SKM-1 treated with dmso at 0.1 percent for 144 hours (cell line): ENCODE measurements around the gene SYTL3.
A peak's percentile ranks its signal among the peaks of the same experiment; 100 is the strongest.
"Not testable (repeated sequence)": the region's sequence is repeated elsewhere in the genome, so short reads cannot be mapped to it uniquely, and the experiment has no call there.

ENCODE experiments used
- DNase-seq: peaks from one replicate; lab custom pipeline; 2025; ENCODE audit not compliant: unreplicated experiment; lab: John Stamatoyannopoulos, UW

SYTL3 gene

DNA sequence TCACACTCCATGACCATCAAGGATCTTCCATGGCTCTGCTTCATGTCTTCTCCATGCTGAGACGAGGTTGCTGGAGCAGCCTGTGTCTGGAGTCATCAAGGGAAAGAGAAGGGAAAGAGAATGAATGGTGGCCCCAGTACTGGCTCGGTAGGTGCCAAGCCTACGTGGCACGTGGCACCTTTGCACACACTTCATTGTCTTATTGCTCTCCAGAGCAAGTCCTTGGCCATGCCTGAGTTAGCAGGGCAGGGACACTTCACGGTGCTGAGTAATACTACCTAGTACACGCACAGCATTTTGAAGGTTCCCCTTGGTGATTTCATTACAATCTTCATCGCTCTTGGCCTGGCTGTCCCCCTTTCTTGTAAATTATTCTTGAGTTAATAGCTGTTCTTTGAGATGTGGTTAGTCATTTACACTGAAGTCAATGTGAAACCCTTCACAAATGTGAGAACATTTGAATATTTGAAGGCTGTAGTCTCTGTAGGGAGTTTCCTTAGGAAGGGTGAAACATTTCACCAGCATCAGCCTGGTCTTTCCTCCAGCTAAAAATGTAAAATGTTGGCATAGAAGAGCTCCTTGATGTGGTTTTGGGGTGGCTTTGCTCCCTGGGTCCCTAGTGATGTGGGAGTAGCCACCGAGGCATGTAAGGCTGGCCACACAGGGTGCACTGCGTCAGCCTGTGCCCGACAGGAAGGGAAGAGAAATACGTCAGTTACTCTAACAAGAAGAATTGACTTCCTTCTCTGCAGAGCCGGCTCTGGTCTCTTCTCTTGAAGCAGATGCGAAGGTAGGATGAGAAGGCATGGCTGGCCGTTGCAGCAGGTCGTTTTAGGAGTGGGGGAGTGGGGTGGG is at the start of gene SYTL3:
TSS of gene SYTL3 (plus strand) at position 766 of the 855 bp plus-strand sequence. CDS start 13,215 bp downstream, outside the sequence.
- peak; percentile 64 for DNase-seq

DNA sequence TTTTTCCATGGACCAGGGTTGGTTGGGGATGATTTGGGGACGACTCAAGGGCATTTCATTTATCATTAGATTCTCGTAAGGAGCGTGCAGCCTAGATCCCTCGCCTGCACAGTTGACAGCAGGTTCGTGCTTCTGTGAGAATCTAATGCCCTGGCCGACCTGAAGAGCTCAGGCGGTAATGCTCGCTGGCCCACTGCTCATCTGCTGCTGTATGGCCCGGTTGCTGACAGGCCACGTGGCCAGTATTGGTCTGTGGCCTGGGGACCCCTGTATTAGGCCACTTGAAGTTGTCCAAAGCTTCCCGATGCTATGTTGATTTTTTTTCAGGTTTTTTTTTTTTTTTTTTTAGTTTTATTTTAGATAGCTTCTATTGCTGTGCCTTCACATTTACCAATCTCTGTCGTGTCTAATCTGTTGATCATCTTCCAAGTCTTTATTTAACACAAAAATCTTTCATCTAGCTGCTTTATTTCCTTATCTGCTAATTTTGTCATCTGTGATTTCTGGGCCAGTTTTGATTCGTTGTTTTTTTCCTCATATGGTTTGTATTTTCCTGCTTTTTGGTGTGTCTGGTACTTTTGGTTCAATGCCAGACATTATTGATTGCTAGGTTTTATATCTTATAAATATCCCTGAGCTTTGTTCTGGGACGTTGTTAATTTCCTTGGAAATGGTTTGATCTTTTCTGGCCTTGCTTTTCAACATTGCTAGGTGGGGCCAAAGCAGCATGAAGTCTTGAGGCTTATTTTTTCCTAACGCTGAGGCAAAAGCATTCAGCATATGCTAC is 46.4 kb upstream of the SYTL3 start:
- DNase-seq = no peak

DNA sequence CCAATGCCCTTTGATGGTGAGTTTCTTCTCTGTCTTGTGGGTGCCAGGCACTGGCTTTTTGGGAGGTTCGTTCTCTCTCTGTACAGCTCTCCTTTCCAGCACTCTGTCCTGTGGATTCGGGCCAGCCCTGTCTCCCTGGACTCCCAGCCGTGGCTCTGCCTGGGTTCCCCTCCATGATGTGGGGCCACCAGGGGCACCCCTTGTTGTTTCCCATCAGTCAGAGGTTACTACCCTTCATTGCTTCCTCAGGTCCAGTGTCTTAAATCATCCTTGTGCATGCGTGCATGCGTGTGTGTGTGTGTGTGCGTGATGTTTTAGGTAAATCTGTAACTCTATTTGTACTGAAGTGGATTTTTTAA is 45.8 kb upstream of the SYTL3 start:
- DNase-seq = no peak

GRCh38 chr6:158605266-158605878 is 44.5 kb upstream of the SYTL3 start:
- DNase-seq = peak; percentile 17

- not testable (repeated sequence) for DNase-seq
Measured at GRCh38 chr6:158606011-158606410, 43.8 kb upstream of the SYTL3 start.

GRCh38 chr6:158606935-158607334 is 42.9 kb upstream of the SYTL3 start:
- DNase-seq = no peak

- no peak for DNase-seq
Measured at GRCh38 chr6:158607411-158608170, 42.3 kb upstream of the SYTL3 start.

- no peak for DNase-seq
Measured at GRCh38 chr6:158608221-158608620, 41.6 kb upstream of the SYTL3 start.

DNA sequence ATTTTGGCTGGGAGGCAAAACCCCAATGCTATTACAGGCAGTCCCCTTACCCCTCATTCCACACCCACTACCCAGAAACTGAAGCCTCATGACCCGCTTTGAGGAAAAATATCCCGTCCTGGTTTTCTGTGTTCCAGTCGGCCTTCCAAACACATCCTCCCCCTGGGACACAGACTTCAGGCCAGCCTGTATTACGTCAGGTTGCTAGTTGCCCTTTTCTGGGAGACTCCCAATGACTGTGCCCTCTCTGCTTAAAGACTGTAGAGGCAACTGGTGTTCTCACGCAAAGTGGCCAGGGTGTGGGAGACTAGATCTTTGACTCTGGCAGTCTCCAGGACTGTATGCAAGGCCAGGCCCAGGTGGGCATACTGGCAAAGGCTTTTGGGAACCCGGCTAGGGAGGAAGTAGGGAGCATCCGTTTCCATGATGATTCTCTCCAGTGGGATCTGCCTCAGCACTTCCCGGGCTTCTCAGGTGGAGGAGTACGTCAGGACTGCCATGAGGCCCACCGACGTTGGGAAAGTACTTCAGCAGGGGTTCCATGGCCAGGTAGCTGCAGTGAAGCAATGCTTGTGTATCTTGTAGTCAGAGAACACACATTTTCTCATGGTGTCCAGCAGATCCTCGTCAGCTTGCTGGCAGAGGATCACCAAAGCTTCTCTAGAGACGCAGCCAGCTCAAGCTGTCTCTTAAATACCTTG is 40.2 kb upstream of the SYTL3 start:
- DNase-seq = no peak

GRCh38 chr6:158610319-158610968 is 39.4 kb upstream of the SYTL3 start:
- DNase-seq = no peak

GRCh38 chr6:158611039-158611438 is 38.8 kb upstream of the SYTL3 start:
- no peak for DNase-seq

DNA sequence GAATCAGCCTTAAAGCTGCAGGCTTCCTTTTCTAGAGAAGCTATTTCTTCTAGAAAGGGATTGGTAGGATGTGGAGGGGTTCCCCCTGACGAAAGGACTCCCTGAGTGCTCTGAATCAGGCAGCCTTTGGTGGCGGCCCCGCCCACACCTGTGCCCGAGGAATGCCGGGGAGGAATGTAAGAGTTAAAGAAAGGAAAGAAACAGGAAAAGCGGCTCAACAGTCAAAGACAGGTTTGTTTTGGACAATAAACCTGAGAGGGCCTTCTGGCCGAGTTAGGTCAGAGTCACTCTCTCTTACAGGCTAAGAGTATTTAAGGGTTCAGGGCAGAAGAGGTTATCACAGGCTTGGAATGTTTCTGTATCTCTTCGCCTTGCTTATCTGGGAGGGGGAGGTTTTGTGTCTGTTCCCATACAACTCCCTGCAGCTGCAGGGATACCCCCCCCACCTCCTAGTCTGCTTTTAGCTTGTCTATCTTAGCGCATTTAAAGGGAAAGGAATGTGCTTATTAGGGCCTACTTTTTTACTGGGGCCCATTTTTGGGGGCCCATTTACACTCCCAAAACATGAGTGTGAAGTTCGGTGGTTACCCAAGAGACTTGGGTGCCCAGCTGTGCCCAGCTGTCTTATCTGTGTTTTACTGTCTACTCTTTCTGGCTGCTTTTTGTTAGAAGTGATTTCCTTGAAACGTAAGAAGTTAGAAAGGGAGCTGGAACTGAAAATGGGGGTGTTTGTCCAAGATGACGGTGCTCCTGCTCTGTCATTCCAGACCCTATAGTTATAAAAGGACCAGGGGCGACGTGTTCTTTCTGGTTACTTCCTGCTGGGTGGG is 38.1 kb upstream of the SYTL3 start:
- DNase-seq = no peak

DNA sequence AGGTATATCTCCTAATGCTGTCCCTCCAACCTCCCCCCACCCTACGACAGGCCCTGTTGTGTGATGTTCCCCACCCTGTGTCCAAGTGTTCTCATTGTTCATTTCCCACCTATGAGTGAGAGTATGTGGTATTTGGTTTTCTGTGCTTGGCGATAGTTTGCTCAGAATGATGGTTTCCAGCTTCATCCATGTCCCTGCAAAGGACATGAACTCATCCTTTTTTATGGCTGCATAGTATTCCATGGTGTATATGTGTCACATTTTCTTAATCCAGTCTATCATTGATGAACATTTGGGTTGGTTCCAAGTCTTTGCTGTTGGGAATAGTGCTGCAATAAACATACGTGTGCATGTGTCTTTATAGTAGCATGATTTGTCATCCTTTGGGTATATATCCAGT is 35.2 kb upstream of the SYTL3 start:
- not testable (repeated sequence) for DNase-seq

DNA sequence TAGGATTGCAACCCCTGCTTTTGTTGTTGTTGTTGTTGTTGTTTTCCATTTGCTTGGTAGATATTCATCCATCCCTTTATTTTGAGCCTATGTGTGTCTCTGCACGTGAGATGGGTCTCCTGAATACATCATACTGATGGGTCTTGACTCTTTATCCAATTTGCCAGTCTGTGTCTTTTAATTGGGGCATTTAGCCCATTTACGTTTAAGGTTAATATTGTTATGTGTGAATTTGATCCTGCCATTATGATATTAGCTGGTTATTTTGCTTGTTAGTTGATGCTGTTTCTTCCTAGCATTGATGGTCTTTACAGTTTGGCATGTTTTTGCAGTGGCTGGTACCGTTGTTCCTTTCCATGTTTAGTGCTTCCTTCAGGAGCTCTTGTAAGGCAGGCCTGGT is 31.6 kb upstream of the SYTL3 start:
- not testable (repeated sequence) for DNase-seq

GRCh38 chr6:158619922-158620801 is 29.7 kb upstream of the SYTL3 start:
- no peak for DNase-seq

GRCh38 chr6:158620963-158621693 is 28.7 kb upstream of the SYTL3 start:
- DNase-seq = no peak
